Measurements from ENCODE around the gene GAS7. TPM values are rescaled to one million over a fixed set of nuclear protein-coding genes. Genes with fewer than 3 reads are reported as not detected.
"Not testable (repeated sequence)": the region's sequence is repeated elsewhere in the genome, so short reads cannot be mapped to it uniquely, and the experiment has no call there.

Gene GAS7
- total RNA-seq, 5 donors from 2014 or later (not counting 1 experiment from before 2014, with no cell fraction given): 0.93 to 10.5 (median 3.8) TPM

- WGBS (ENCODE audit: insufficient coverage): 53% methylated on average over 8 of the region's 9 CpGs
- Histone ChIP-seq H3K9me3 (no peaks in the 10 kb centered on the region), H3K27ac (ENCODE audit: low read length) (no peak overlapping the region), H3K4me3 (ENCODE audit: control insufficient read depth in 1 of 2, extremely low read depth in 1 of 2, low read length in 1 of 2) (no peak overlapping the region), H3K36me3 (ENCODE audit: control insufficient read depth in 2 of 2, extremely low read depth in 1 of 2, insufficient read depth in 1 of 2, low read length in 1 of 2) (no peaks in the 10 kb centered on the region), H3K4me1 (ENCODE audit: control insufficient read depth in 1 of 2, extremely low read depth in 1 of 2, insufficient read depth in 2 of 2, low read length in 2 of 2) (no peaks in the 10 kb centered on the region), H3K27me3 (replicated peaks in 1 of 2; ENCODE audit: control insufficient read depth in 2 of 2, extremely low read depth in 1 of 2, insufficient read depth in 2 of 2, low read length in 1 of 2) (no peaks in the 10 kb centered on the region)
- DNase-seq: no peak
- POLR2A ChIA-PET: no interaction called here
- CTCF ChIA-PET: no interaction called here
- no peaks in the 10 kb centered on the region for H3K9me3 Mint-ChIP-seq
- H3K27ac Mint-ChIP-seq: no peak overlapping the region
- no peak for ATAC-seq (replicated peaks in 1 of 4)
- H3K4me3 Mint-ChIP-seq: no peak overlapping the region
- H3K4me1 Mint-ChIP-seq: peaks cover 0 to 7% (median 0%) of the 10 kb centered on the region in 3 donors
- H3K36me3 Mint-ChIP-seq: no peaks in the 10 kb centered on the region
- peaks cover 0 to 2% of the 10 kb centered on the region in 2 donors for H3K27me3 Mint-ChIP-seq
Observed at GRCh38 chr17:10013365-10014112, 184.9 kb downstream of the GAS7 start.

GRCh38 chr17:10010752-10011151 is 187.7 kb downstream of the GAS7 start:
- Mint-ChIP-seq H3K9me3 (no peaks in the 10 kb centered on the region), H3K4me1 (peaks cover 0 to 5% (median 0%) of the 10 kb centered on the region in 3 donors), H3K27me3 (no peaks in the 10 kb centered on the region), H3K4me3 (no peak overlapping the region), H3K36me3 (no peaks in the 10 kb centered on the region), H3K27ac (no peak overlapping the region)
- H3K36me3 ChIP-seq (ENCODE audit: control insufficient read depth in 2 of 2, extremely low read depth in 1 of 2, insufficient read depth in 1 of 2, low read length in 1 of 2): no peaks in the 10 kb centered on the region
- no peak for ATAC-seq (replicated peaks in 1 of 4)
- H3K9me3 ChIP-seq: no peaks in the 10 kb centered on the region
- no peak overlapping the region for H3K27ac ChIP-seq (ENCODE audit: low read length)
- ChIA-PET CTCF (interaction anchor here in 1 of 2 donors (0.6 kb wide), 1 partner anchor 433 kb away, joined by 4 read pairs; no protein-coding TSS in a partner anchor), POLR2A (no interaction called here)
- H3K4me3 ChIP-seq (ENCODE audit: control insufficient read depth in 1 of 2, extremely low read depth in 1 of 2, low read length in 1 of 2): no peak overlapping the region
- no peak for DNase-seq
- H3K27me3 ChIP-seq (replicated peaks in 1 of 2; ENCODE audit: control insufficient read depth in 2 of 2, extremely low read depth in 1 of 2, insufficient read depth in 2 of 2, low read length in 1 of 2): no peaks in the 10 kb centered on the region
- no peaks in the 10 kb centered on the region for H3K4me1 ChIP-seq (ENCODE audit: control insufficient read depth in 1 of 2, extremely low read depth in 1 of 2, insufficient read depth in 2 of 2, low read length in 2 of 2)
- no CpG with 5 or more reads among the region's 2 CpGs for WGBS (ENCODE audit: insufficient coverage)

DNA sequence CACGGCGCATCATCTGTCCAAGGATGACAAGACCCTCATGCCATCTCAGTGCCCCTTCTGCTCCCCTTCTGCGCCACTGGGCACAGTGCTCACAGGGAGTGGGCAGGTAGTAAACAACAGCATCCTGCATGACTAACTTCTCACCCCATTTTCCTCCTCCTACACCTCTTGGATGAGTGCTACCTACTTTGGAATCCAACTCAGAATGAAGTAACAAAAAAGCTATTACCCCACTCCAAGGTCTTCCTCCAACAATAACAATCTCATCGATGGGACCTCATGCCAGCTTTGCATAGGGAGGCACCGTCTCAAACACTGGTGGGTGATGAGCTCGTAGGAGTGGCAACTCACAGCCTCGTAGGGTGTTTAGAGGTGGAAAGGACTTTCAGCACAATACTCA is 194.7 kb downstream of the GAS7 start:
- peaks cover 0 to 5% of the 10 kb centered on the region in 2 experiments for H3K27me3 ChIP-seq (replicated peaks in 1 of 2; ENCODE audit: control insufficient read depth in 2 of 2, extremely low read depth in 1 of 2, insufficient read depth in 2 of 2, low read length in 1 of 2)
- Mint-ChIP-seq H3K9me3 (no peaks in the 10 kb centered on the region), H3K4me3 (no peak overlapping the region), H3K27me3 (no peaks in the 10 kb centered on the region), H3K27ac (no peak overlapping the region), H3K36me3 (no peaks in the 10 kb centered on the region), H3K4me1 (no peaks in the 10 kb centered on the region)
- H3K4me1 ChIP-seq (ENCODE audit: control insufficient read depth in 1 of 2, extremely low read depth in 1 of 2, insufficient read depth in 2 of 2, low read length in 2 of 2): no peaks in the 10 kb centered on the region
- no peak for DNase-seq
- ChIA-PET CTCF (no interaction called here), POLR2A (no interaction called here)
- H3K36me3 ChIP-seq (ENCODE audit: control insufficient read depth in 2 of 2, extremely low read depth in 1 of 2, insufficient read depth in 1 of 2, low read length in 1 of 2): no peaks in the 10 kb centered on the region
- H3K27ac ChIP-seq (ENCODE audit: low read length): no peak overlapping the region
- no peak overlapping the region for H3K4me3 ChIP-seq (ENCODE audit: control insufficient read depth in 1 of 2, extremely low read depth in 1 of 2, low read length in 1 of 2)
- ATAC-seq (replicated peaks in 1 of 4): no peak
- WGBS (ENCODE audit: insufficient coverage): no CpG with 5 or more reads among the region's 7 CpGs
- no peaks in the 10 kb centered on the region for H3K9me3 ChIP-seq

DNA sequence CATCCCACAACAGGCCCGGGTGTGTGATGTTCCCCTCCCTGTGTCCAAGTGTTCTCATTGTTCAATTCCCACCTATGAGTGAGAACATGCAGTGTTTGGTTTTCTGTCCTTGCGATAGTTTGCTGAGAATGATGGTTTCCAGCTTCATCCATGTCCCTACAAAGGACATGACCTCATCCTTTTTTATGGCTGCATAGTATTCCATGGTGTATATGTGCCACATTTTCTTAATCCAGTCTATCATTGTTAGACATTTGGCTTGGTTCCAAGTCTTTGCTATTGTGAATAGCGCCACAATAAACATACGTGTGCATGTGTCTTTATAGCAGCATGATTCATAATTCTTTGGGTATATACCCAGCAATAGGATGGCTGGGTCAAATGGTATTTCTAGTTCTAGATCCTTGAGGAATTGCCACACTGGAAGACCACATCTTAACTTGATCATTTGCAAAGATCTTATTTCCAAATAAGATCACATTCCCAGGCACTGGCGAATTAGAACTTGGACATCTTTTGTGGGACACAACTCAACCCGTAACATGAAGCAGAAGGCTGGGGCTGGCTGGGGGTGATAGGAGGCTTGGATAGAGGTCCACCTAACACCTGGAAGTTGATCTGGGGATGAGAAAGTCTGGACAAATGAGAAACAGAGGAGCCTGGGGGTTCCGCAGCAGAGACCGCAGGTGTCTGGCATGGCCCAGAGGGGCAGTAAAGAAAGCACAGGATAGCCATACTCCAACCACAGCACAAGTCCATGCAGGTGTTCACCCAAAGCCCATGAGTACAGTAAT is 195.6 kb downstream of the GAS7 start:
- H3K27ac Mint-ChIP-seq; DNase-seq; H3K4me3 ChIP-seq (ENCODE audit: control insufficient read depth in 1 of 2, extremely low read depth in 1 of 2, low read length in 1 of 2); H3K27me3 ChIP-seq (replicated peaks in 1 of 2; ENCODE audit: control insufficient read depth in 2 of 2, extremely low read depth in 1 of 2, insufficient read depth in 2 of 2, low read length in 1 of 2); H3K9me3 Mint-ChIP-seq; H3K27ac ChIP-seq (ENCODE audit: low read length); H3K4me3 Mint-ChIP-seq; H3K9me3 ChIP-seq; H3K36me3 ChIP-seq (ENCODE audit: control insufficient read depth in 2 of 2, extremely low read depth in 1 of 2, insufficient read depth in 1 of 2, low read length in 1 of 2); POLR2A ChIA-PET; H3K27me3 Mint-ChIP-seq; CTCF ChIA-PET; H3K36me3 Mint-ChIP-seq; ATAC-seq (replicated peaks in 1 of 4); H3K4me1 ChIP-seq (ENCODE audit: control insufficient read depth in 1 of 2, extremely low read depth in 1 of 2, insufficient read depth in 2 of 2, low read length in 2 of 2); H3K4me1 Mint-ChIP-seq: not testable (repeated sequence)
- WGBS (ENCODE audit: insufficient coverage): 88% methylated on average over 2 of the region's 8 CpGs

DNA sequence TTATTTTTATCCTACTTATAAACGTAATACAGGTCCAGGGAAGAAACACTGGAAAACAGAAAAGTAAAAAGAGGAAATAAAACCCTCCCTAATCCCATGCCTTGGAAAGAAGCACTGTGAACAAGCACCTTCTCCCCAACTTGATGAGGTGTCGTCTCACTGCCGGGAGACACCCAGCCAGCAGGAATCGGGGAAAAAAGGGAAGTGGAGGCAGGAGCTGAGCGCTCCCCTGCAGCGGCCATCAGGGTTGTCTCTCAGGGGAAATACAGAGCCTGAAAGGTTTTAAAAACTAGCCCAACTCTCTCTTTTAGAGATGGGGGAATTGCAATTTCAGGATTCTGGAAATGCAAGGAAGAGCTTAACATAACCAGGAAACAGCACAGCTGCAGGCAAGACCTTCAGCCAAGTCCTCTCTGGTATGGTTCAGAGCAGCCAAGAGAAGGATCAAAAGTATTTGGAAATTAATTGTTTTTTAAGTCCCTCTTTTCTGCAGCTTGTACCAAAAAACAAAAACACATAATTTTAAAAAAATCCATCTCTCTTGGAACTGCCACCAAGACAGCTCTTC is 197.0 kb downstream of the GAS7 start:
- 73% methylated on average over 5 of the region's 6 CpGs for WGBS (ENCODE audit: insufficient coverage)
- Histone ChIP-seq H3K36me3 (ENCODE audit: control insufficient read depth in 2 of 2, extremely low read depth in 1 of 2, insufficient read depth in 1 of 2, low read length in 1 of 2) (no peaks in the 10 kb centered on the region), H3K27ac (ENCODE audit: low read length) (no peak overlapping the region), H3K4me3 (ENCODE audit: control insufficient read depth in 1 of 2, extremely low read depth in 1 of 2, low read length in 1 of 2) (no peak overlapping the region), H3K27me3 (replicated peaks in 1 of 2; ENCODE audit: control insufficient read depth in 2 of 2, extremely low read depth in 1 of 2, insufficient read depth in 2 of 2, low read length in 1 of 2) (peaks cover 0 to 5% of the 10 kb centered on the region in 2 experiments), H3K9me3 (no peaks in the 10 kb centered on the region), H3K4me1 (ENCODE audit: control insufficient read depth in 1 of 2, extremely low read depth in 1 of 2, insufficient read depth in 2 of 2, low read length in 2 of 2) (no peaks in the 10 kb centered on the region)
- no peak for ATAC-seq (replicated peaks in 1 of 4)
- POLR2A ChIA-PET: no interaction called here
- CTCF ChIA-PET: no interaction called here
- no peak overlapping the region for H3K4me3 Mint-ChIP-seq
- H3K36me3 Mint-ChIP-seq: no peaks in the 10 kb centered on the region
- no peaks in the 10 kb centered on the region for H3K9me3 Mint-ChIP-seq
- no peaks in the 10 kb centered on the region for H3K27me3 Mint-ChIP-seq
- H3K4me1 Mint-ChIP-seq: no peaks in the 10 kb centered on the region
- no peak overlapping the region for H3K27ac Mint-ChIP-seq
- no peak for DNase-seq

DNA sequence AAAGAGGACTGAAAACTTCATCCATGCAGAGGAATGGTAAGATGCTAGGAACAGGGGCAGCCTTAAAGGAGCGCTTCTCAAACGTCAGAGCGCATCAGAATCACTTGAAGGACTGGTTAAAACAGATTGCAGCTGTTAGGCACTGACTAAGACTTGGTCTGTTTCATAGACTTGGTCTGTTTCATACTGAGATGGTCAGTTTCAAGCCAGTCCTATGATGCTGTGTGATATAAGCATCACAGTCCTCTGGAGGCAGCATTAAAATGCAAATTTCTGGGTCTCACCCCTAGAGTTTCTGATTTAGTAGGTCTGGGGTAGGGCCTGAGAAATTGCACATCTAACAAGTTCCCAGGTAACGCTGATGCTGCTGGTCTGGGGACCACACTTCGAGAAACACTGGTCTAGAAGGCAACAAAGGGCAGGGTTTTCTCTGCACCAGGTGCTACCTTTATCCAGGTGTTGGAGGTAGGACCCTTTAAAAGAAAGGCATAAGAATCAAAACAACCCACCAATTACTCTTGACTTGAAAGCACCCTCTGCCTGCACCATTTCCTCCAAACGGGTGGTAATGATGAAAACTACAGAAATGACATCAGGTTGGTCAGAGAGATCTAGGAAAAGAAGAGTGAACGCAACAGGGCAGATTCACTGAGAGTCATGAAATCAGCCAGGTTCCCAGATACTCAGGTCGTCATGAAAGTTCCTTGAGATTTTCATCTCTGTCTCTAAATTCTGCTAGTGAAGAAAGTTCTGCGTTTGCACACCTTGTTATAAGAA is 198.3 kb downstream of the GAS7 start:
- H3K36me3 ChIP-seq (ENCODE audit: control insufficient read depth in 2 of 2, extremely low read depth in 1 of 2, insufficient read depth in 1 of 2, low read length in 1 of 2): no peaks in the 10 kb centered on the region
- H3K4me3 ChIP-seq (ENCODE audit: control insufficient read depth in 1 of 2, extremely low read depth in 1 of 2, low read length in 1 of 2): no peak overlapping the region
- H3K9me3 ChIP-seq: no peaks in the 10 kb centered on the region
- H3K27me3 ChIP-seq (replicated peaks in 1 of 2; ENCODE audit: control insufficient read depth in 2 of 2, extremely low read depth in 1 of 2, insufficient read depth in 2 of 2, low read length in 1 of 2): peaks cover 0 to 5% of the 10 kb centered on the region in 2 experiments
- no peaks in the 10 kb centered on the region for H3K4me1 ChIP-seq (ENCODE audit: control insufficient read depth in 1 of 2, extremely low read depth in 1 of 2, insufficient read depth in 2 of 2, low read length in 2 of 2)
- no peak for DNase-seq
- H3K27ac Mint-ChIP-seq: no peak overlapping the region
- no peaks in the 10 kb centered on the region for H3K9me3 Mint-ChIP-seq
- H3K4me3 Mint-ChIP-seq: no peak overlapping the region
- no peak for ATAC-seq (replicated peaks in 1 of 4)
- no peaks in the 10 kb centered on the region for H3K4me1 Mint-ChIP-seq
- H3K27ac ChIP-seq (ENCODE audit: low read length): no peak overlapping the region
- CTCF ChIA-PET: no interaction called here
- no peaks in the 10 kb centered on the region for H3K36me3 Mint-ChIP-seq
- no peaks in the 10 kb centered on the region for H3K27me3 Mint-ChIP-seq
- POLR2A ChIA-PET: no interaction called here
- WGBS (ENCODE audit: insufficient coverage): 70% methylated on average over 5 of the region's 9 CpGs
